ENCODE measurements around the gene DPP3.

GRCh38 chr11:66489636-66490035, 9.4 kb downstream of the DPP3 start:
- TF ChIP-seq POLR2A (IDR thresholded peaks at IDR 0.05; ENCODE audit: low read depth): no peak
- TF ChIP-seq CTCF (IDR thresholded peaks at IDR 0.05): no peak
- TF ChIP-seq EP300 (IDR thresholded peaks at IDR 0.05): no peak
- no peak for TF ChIP-seq POLR2AphosphoS5 (IDR thresholded peaks at IDR 0.05)

Measured in esophagus muscularis mucosa (tissue), 4 donors.